WERI-Rb-1 (cell line): ENCODE measurements around the gene MOCOS.

Source experiments
- DNase-seq: peaks from one replicate; pipeline ENCODE4 v3.0.0-alpha.2; 2020
- H3K27ac ChIP-seq: fragments of 250-450 bp; sonication (Bioruptor Pico); 2 replicates; pipeline ENCODE4 v1.5.1; 2020; ENCODE audit warnings: mild to moderate bottlenecking, moderate library complexity
- H3K27me3 ChIP-seq: fragments of 250-450 bp; sonication (Bioruptor Pico); 2 replicates; pipeline ENCODE4 v1.5.1; 2021; ENCODE audit warnings: mild to moderate bottlenecking, low read depth, moderate library complexity; ENCODE audit not compliant: insufficient read depth, severe bottlenecking
- H3K36me3 ChIP-seq: fragments of 250-450 bp; sonication (Bioruptor Pico); 2 replicates; pipeline ENCODE4 v1.5.1; 2020; ENCODE audit warnings: mild to moderate bottlenecking, moderate library complexity
- H3K4me3 ChIP-seq: 2 replicates; pipeline ENCODE4 v1.5.1; 2011; ENCODE audit warnings: low read depth, mild to moderate bottlenecking, control low read depth, low read length
- H3K9me3 ChIP-seq: fragments of 250-450 bp; sonication (Bioruptor Pico); 2 replicates; pipeline ENCODE4 v1.5.1; 2021; ENCODE audit warnings: mild to moderate bottlenecking, moderate library complexity; ENCODE audit not compliant: severe bottlenecking
- CTCF ChIP-seq: IDR thresholded peaks from 2 replicates; pipeline ENCODE4 v1.5.1; 2011; ENCODE audit warnings: low read depth, mild to moderate bottlenecking, control low read depth, inconsistent platforms, low read length

The MOCOS gene

GRCh38 chr18:36255072-36255698 is 67.9 kb downstream of the MOCOS start:
- H3K27me3 ChIP-seq, result no peaks in the 10 kb centered on the region
- no peaks in the 10 kb centered on the region for H3K9me3 ChIP-seq
- no peaks in the 10 kb centered on the region for H3K36me3 ChIP-seq
- no peak overlapping the region for H3K27ac ChIP-seq
- no peak for DNase-seq
- H3K4me3 ChIP-seq, result no peak overlapping the region
- no peak for TF ChIP-seq CTCF

GRCh38 chr18:36256094-36256493 is 68.8 kb downstream of the MOCOS start:
- no peak for TF ChIP-seq CTCF
- DNase-seq, result no peak
- H3K36me3 ChIP-seq, result no peaks in the 10 kb centered on the region
- no peaks in the 10 kb centered on the region for H3K9me3 ChIP-seq
- no peaks in the 10 kb centered on the region for H3K27me3 ChIP-seq
- no peak overlapping the region for H3K27ac ChIP-seq
- H3K4me3 ChIP-seq, result no peak overlapping the region

- no peak for TF ChIP-seq CTCF
- no peak overlapping the region for H3K27ac ChIP-seq
- DNase-seq, result no peak
Observed at GRCh38 chr18:36262971-36263370, 75.7 kb downstream of the MOCOS start.

GRCh38 chr18:36264283-36264682 is 77.0 kb downstream of the MOCOS start:
- Histone ChIP-seq H3K4me3 (no peak overlapping the region), H3K27me3 (no peaks in the 10 kb centered on the region), H3K27ac (no peak overlapping the region), H3K36me3 (no peaks in the 10 kb centered on the region), H3K9me3 (no peaks in the 10 kb centered on the region)
- no peak for TF ChIP-seq CTCF
- no peak for DNase-seq

More at GRCh38 chr18:36262971-36263370, 75.7 kb downstream of the MOCOS start:
- H3K27me3 ChIP-seq, result no peaks in the 10 kb centered on the region
- no peaks in the 10 kb centered on the region for H3K36me3 ChIP-seq
- no peaks in the 10 kb centered on the region for H3K9me3 ChIP-seq
- no peak overlapping the region for H3K4me3 ChIP-seq

GRCh38 chr18:36265015-36265414 is 77.7 kb downstream of the MOCOS start:
- H3K27me3 ChIP-seq, result no peaks in the 10 kb centered on the region
- no peak overlapping the region for H3K27ac ChIP-seq
- no peaks in the 10 kb centered on the region for H3K36me3 ChIP-seq
- H3K4me3 ChIP-seq, result no peak overlapping the region
- TF ChIP-seq CTCF, result no peak
- DNase-seq, result no peak
- H3K9me3 ChIP-seq, result no peaks in the 10 kb centered on the region

GRCh38 chr18:36269157-36269556 is 81.9 kb downstream of the MOCOS start:
- H3K27me3 ChIP-seq, result no peaks in the 10 kb centered on the region
- TF ChIP-seq CTCF, result no peak
- no peak for DNase-seq
- H3K4me3 ChIP-seq, result no peak overlapping the region
- H3K9me3 ChIP-seq, result no peaks in the 10 kb centered on the region
- H3K36me3 ChIP-seq, result no peaks in the 10 kb centered on the region
- no peak overlapping the region for H3K27ac ChIP-seq
